Hepatocyte (in vitro differentiated cells): ENCODE data around the gene FCRL6. TPM values are rescaled to one million over a fixed set of nuclear protein-coding genes. Genes with fewer than 3 reads are reported as not detected.

Experiments used
- DNase-seq: peaks from one replicate; pipeline ENCODE4 v3.0.0-alpha.2; 2016; ENCODE audit warnings: low spot score
- H2AFZ ChIP-seq: fragments of 200-600 bp; sonication (generic); 2 replicates; pipeline ENCODE4 v1.6.0; 2016; ENCODE audit warnings: antibody characterized with exemption, mild to moderate bottlenecking
- H3K27ac ChIP-seq: fragments of 200-600 bp; sonication (generic); 2 replicates; pipeline ENCODE4 v1.5.1; 2016; ENCODE audit warnings: mild to moderate bottlenecking
- H3K27me3 ChIP-seq: fragments of 200-600 bp; sonication (generic); 2 replicates; pipeline ENCODE4 v1.6.1; 2016
- H3K36me3 ChIP-seq: fragments of 200-600 bp; sonication (generic); replicated peaks from 2 replicates; pipeline ENCODE4 v1.5.1; 2016; ENCODE audit warnings: low read depth; ENCODE audit not compliant: insufficient read depth
- H3K4me1 ChIP-seq: fragments of 200-600 bp; sonication (generic); 2 replicates; pipeline ENCODE4 v1.5.1; 2016; ENCODE audit warnings: mild to moderate bottlenecking, moderate library complexity; ENCODE audit not compliant: insufficient read depth
- H3K4me2 ChIP-seq: fragments of 200-600 bp; sonication (generic); 2 replicates; pipeline ENCODE4 v1.6.0; 2016
- H3K4me3 ChIP-seq: fragments of 200-600 bp; sonication (generic); 2 replicates; pipeline ENCODE4 v1.5.1; 2016; ENCODE audit warnings: mild to moderate bottlenecking
- H3K79me2 ChIP-seq: fragments of 200-600 bp; sonication (generic); 2 replicates; pipeline ENCODE4 v1.6.0; 2017; ENCODE audit warnings: mild to moderate bottlenecking
- H3K9me2 ChIP-seq: fragments of 200-600 bp; sonication (generic); replicated peaks from 2 replicates; pipeline ENCODE4 v1.6.0; 2017; ENCODE audit warnings: mild to moderate bottlenecking; ENCODE audit not compliant: insufficient read depth
- H3K9me3 ChIP-seq: fragments of 200-600 bp; sonication (generic); 2 replicates; pipeline ENCODE4 v1.5.1; 2016; ENCODE audit warnings: low read depth, mild to moderate bottlenecking
- H4K20me1 ChIP-seq: fragments of 200-600 bp; sonication (generic); 2 replicates; pipeline ENCODE4 v1.6.0; 2016; ENCODE audit warnings: mild to moderate bottlenecking; ENCODE audit not compliant: insufficient read depth, poor library complexity, severe bottlenecking
- EZH2 ChIP-seq: fragments of 200-600 bp; sonication (generic); IDR thresholded peaks from 2 replicates; pipeline ENCODE4 v1.6.1; 2016; ENCODE audit warnings: antibody characterized with exemption, mild to moderate bottlenecking, borderline replicate concordance
- EZH2phosphoT487 ChIP-seq: fragments of 200-600 bp; sonication (generic); IDR thresholded peaks from one replicate; pipeline ENCODE4 v1.6.1; 2018; ENCODE audit warnings: antibody characterized with exemption, mild to moderate bottlenecking, low read depth, moderate library complexity; ENCODE audit not compliant: unreplicated experiment, severe bottlenecking
- WGBS: methylation state at CpG from one replicate; pipeline ENCODE4 v1.1.6; 2016; ENCODE audit warnings: low lambda C conversion rate; ENCODE audit errors: missing lambda C conversion rate; 5-methylcytosine and 5-hydroxymethylcytosine counted together
- polyA plus RNA-seq: library from polyadenylated mRNA; unstranded; fragments of >200 nt; fragmentation: Nextera tagmentation; extraction: Ambion mirVana; gene quantifications from 2 replicates; pipeline ENCODE4 v1.2.1, GENCODE V29; 2016
- total RNA-seq: library from RNA; depleted of rRNA; stranded (reverse); fragments of >200 nt; gene quantifications from 2 replicates; pipeline ENCODE4 v1.2.3, GENCODE V29; 2014
- TF ChIP-seq, protein P1 (sequence below): fragments of 200-600 bp; sonication (generic); IDR thresholded peaks from 2 replicates; pipeline ENCODE4 v1.5.1; 2016; ENCODE audit warnings: antibody characterized with exemption, mild to moderate bottlenecking; ENCODE audit not compliant: poor library complexity

Gene FCRL6
- total and polyA plus RNA-seq, 2 experiments from 2014 or later, result not detected

DNA sequence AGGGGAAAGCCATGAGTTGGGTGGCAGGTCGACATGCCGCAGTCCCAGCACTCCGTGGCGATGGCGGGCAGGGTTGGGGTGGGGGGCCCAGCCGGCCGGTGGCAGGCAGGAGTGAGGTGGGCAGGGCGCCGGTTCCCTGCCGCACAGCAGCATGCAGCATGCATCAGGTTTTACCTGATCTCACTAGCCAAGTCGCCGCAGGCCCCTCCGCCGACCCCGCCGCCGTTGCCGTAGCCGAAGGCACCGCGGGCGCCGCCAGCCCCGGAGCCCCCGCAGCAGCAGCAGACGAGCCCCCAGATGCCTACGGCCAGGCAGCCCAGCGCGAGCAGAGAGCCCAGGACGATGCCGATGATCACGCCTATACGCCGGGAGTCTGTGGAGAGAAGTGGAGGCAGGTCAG lies 53.5 kb downstream of the FCRL6 start:
- WGBS, result 98% methylated on average over 24 of the region's 34 CpGs
- no peak for TF ChIP-seq EZH2
- TF ChIP-seq, protein P1, sequence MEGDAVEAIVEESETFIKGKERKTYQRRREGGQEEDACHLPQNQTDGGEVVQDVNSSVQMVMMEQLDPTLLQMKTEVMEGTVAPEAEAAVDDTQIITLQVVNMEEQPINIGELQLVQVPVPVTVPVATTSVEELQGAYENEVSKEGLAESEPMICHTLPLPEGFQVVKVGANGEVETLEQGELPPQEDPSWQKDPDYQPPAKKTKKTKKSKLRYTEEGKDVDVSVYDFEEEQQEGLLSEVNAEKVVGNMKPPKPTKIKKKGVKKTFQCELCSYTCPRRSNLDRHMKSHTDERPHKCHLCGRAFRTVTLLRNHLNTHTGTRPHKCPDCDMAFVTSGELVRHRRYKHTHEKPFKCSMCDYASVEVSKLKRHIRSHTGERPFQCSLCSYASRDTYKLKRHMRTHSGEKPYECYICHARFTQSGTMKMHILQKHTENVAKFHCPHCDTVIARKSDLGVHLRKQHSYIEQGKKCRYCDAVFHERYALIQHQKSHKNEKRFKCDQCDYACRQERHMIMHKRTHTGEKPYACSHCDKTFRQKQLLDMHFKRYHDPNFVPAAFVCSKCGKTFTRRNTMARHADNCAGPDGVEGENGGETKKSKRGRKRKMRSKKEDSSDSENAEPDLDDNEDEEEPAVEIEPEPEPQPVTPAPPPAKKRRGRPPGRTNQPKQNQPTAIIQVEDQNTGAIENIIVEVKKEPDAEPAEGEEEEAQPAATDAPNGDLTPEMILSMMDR, result no peak
- TF ChIP-seq EZH2phosphoT487, result no peak
- Histone ChIP-seq H3K9me3 (no peaks in the 10 kb centered on the region), H2AFZ (no peak overlapping the region), H3K4me2 (no peak overlapping the region), H3K36me3 (no peaks in the 10 kb centered on the region), H3K4me1 (peaks cover 21% of the 10 kb centered on the region), H3K27me3 (no peaks in the 10 kb centered on the region), H3K79me2 (no peaks in the 10 kb centered on the region), H3K27ac (no peak overlapping the region), H3K9me2 (no peaks in the 10 kb centered on the region), H3K4me3 (no peak overlapping the region), H4K20me1 (no peaks in the 10 kb centered on the region)
- DNase-seq, result no peak

GRCh38 chr1:159856576-159856975 lies 54.4 kb downstream of the FCRL6 start:
- H3K4me2 ChIP-seq, result no peak overlapping the region
- H3K27ac ChIP-seq, result no peak overlapping the region
- H3K9me3 ChIP-seq, result no peaks in the 10 kb centered on the region
- H3K36me3 ChIP-seq, result no peaks in the 10 kb centered on the region
- H3K79me2 ChIP-seq, result no peaks in the 10 kb centered on the region
- no peaks in the 10 kb centered on the region for H3K9me2 ChIP-seq
- no peak overlapping the region for H3K4me3 ChIP-seq
- H3K27me3 ChIP-seq, result no peaks in the 10 kb centered on the region
- no peaks in the 10 kb centered on the region for H4K20me1 ChIP-seq
- no peak overlapping the region for H2AFZ ChIP-seq
- WGBS, result 100% methylated on average over 1 of the region's 1 CpG
- H3K4me1 ChIP-seq, result peaks cover 21% of the 10 kb centered on the region
- no peak for DNase-seq
- TF ChIP-seq EZH2, result no peak
- no peak for TF ChIP-seq EZH2phosphoT487
- TF ChIP-seq, protein P1, result no peak

GRCh38 chr1:159857889-159858288 lies 55.7 kb downstream of the FCRL6 start:
- Histone ChIP-seq H3K79me2 (no peaks in the 10 kb centered on the region), H3K4me1 (peaks cover 21% of the 10 kb centered on the region), H3K27me3 (no peaks in the 10 kb centered on the region), H3K27ac (no peak overlapping the region), H3K36me3 (no peaks in the 10 kb centered on the region), H3K9me2 (no peaks in the 10 kb centered on the region), H3K4me3 (no peak overlapping the region), H4K20me1 (no peaks in the 10 kb centered on the region), H3K9me3 (no peaks in the 10 kb centered on the region), H3K4me2 (no peak overlapping the region), H2AFZ (no peak overlapping the region)
- 88% methylated on average over 6 of the region's 6 CpGs for WGBS
- no peak for DNase-seq
- TF ChIP-seq EZH2phosphoT487 (no peak), EZH2 (no peak)
- TF ChIP-seq, protein P1, result no peak

- no peaks in the 10 kb centered on the region for H3K9me3 ChIP-seq
- H3K9me2 ChIP-seq, result no peaks in the 10 kb centered on the region
- H4K20me1 ChIP-seq, result no peaks in the 10 kb centered on the region
Observed at GRCh38 chr1:159859767-159860322, 57.7 kb downstream of the FCRL6 start.

More at GRCh38 chr1:159859767-159860322, 57.7 kb downstream of the FCRL6 start:
- Histone ChIP-seq H3K4me2 (no peak overlapping the region), H3K27me3 (no peaks in the 10 kb centered on the region), H2AFZ (no peak overlapping the region), H3K4me1 (peaks cover 12% of the 10 kb centered on the region), H3K79me2 (no peaks in the 10 kb centered on the region), H3K27ac (peak overlapping the region; percentile 78), H3K4me3 (no peak overlapping the region), H3K36me3 (no peaks in the 10 kb centered on the region)
- WGBS, result 70% methylated on average over 7 of the region's 7 CpGs
- TF ChIP-seq EZH2phosphoT487 (no peak), EZH2 (no peak)
- TF ChIP-seq, protein P1, result no peak
- peak; percentile 39 for DNase-seq
